B cell (primary cell): Measurements from ENCODE around the gene EIF4E2. TPM values are rescaled to one million over a fixed set of nuclear protein-coding genes. Genes with fewer than 3 reads are reported as not detected.
A peak's percentile ranks its signal among the peaks of the same experiment; 100 is the strongest.

ENCODE experiments used
- ATAC-seq: fragments of 200-7000 bp; cut with Tn5 transposase; one replicate; pipeline ENCODE4 v1.10.0; 2021; ENCODE audit warnings: low read depth, mild to moderate bottlenecking, moderate number of reproducible peaks, moderate library complexity
- CTCF ChIA-PET: fragments of 350-600 bp; sonication (Branson Sonifier 250); formaldehyde crosslinking; loops from one replicate; lab custom pipeline; 2021; ENCODE audit warnings: antibody characterized with exemption, inconsistent platforms; lab: Charles Lee
- POLR2A ChIA-PET: fragments of 350-600 bp; sonication (Branson Sonifier 250); formaldehyde crosslinking; loops from one replicate; lab custom pipeline; 2021; ENCODE audit warnings: antibody characterized with exemption; lab: Charles Lee
- DNase-seq: peaks from one replicate; pipeline ENCODE4 v3.0.0; 2013
- H2AFZ ChIP-seq: 2 replicates; pipeline ENCODE4 v1.6.1; 2012; ENCODE audit warnings: mild to moderate bottlenecking, low read depth, low read length; ENCODE audit not compliant: insufficient read depth, poor library complexity, severe bottlenecking
- H3K27ac ChIP-seq, 2 donors: 1 replicate in 1 of 2; 2 replicates in 1 of 2; pipeline ENCODE4 v1.5.1; 2012 to 2013; ENCODE audit warnings: low read length in 2 of 2, mild to moderate bottlenecking in 2 of 2, moderate library complexity in 1 of 2
- H3K27me3 ChIP-seq, 4 experiments: fragments of 200-600 bp in 1 of 4; sonication (generic) in 1 of 4; replicated peaks in 1 of 4; 1 replicate in 2 of 4; 2 replicates in 2 of 4; pipeline versions ENCODE4 v1.6.1 to v1.7.0; 2013 to 2016; ENCODE audit warnings: low read length in 3 of 4, mild to moderate bottlenecking in 2 of 4, mixed read lengths in 1 of 4, moderate library complexity in 1 of 4; ENCODE audit not compliant: insufficient read depth in 4 of 4, control insufficient read depth in 3 of 4; ENCODE audit errors: control extremely low read depth in 1 of 4
- H3K36me3 ChIP-seq, 2 experiments: replicated peaks in 1 of 2; 1 replicate in 1 of 2; 2 replicates in 1 of 2; pipeline versions ENCODE4 v1.6.1 to v1.7.1; 2013; ENCODE audit warnings: low read length in 1 of 2; ENCODE audit not compliant: insufficient read depth in 2 of 2, control insufficient read depth in 1 of 2; ENCODE audit errors: control extremely low read depth in 1 of 2, extremely low read depth in 1 of 2
- H3K4me1 ChIP-seq, 2 donors: fragments of 200-600 bp in 1 of 2; sonication (generic) in 1 of 2; 1 replicate in 1 of 2; 2 replicates in 1 of 2; pipeline versions ENCODE4 v1.5.1 to v1.6.1; 2013 to 2017; ENCODE audit warnings: low read length in 2 of 2; ENCODE audit not compliant: control insufficient read depth in 2 of 2, insufficient read depth in 2 of 2
- H3K4me2 ChIP-seq: replicated peaks from 2 replicates; pipeline ENCODE3; 2012; ENCODE audit warnings: mild to moderate bottlenecking, low read depth, low read length; ENCODE audit not compliant: poor library complexity, severe bottlenecking
- H3K4me3 ChIP-seq, 5 experiments: fragments of 200-600 bp in 1 of 5; sonication (generic) in 1 of 5; 1 replicate in 3 of 5; 2 replicates in 2 of 5; pipeline versions ENCODE4 v1.5.1 to v1.7.0; 2011 to 2016; ENCODE audit warnings: low read length in 4 of 5, mild to moderate bottlenecking in 4 of 5, low read depth in 2 of 5, control low read depth in 1 of 5, moderate library complexity in 1 of 5; ENCODE audit not compliant: insufficient read depth in 1 of 5; ENCODE audit errors: control extremely low read depth in 1 of 5, extremely low read depth in 1 of 5
- H3K79me2 ChIP-seq: fragments of 200-600 bp; sonication (generic); one replicate; pipeline ENCODE4 v1.6.0; 2016; ENCODE audit warnings: low read length; ENCODE audit not compliant: control insufficient read depth, insufficient read depth
- H3K9ac ChIP-seq: fragments of 200-600 bp; sonication (generic); 2 replicates; pipeline ENCODE4 v1.6.1; 2017; ENCODE audit warnings: mild to moderate bottlenecking, low read length, moderate library complexity
- H3K9me3 ChIP-seq, 3 donors: one replicate each; pipeline versions ENCODE4 v1.6.1 to v1.7.1; 2013; ENCODE audit warnings: low read length in 2 of 3; ENCODE audit not compliant: control insufficient read depth in 2 of 3, insufficient read depth in 1 of 3; ENCODE audit errors: control extremely low read depth in 1 of 3
- H4K20me1 ChIP-seq: 2 replicates; pipeline ENCODE4 v1.6.0; 2012; ENCODE audit warnings: mild to moderate bottlenecking, low read length; ENCODE audit not compliant: insufficient read depth, control insufficient read depth, poor library complexity, severe bottlenecking
- H3K27ac Mint-ChIP-seq: one replicate; pipeline ENCODE4 v1.8.0; 2021; ENCODE audit warnings: mixed read lengths
- H3K27me3 Mint-ChIP-seq: one replicate; pipeline ENCODE4 v1.8.0; 2021; ENCODE audit warnings: mixed read lengths
- H3K4me1 Mint-ChIP-seq: one replicate; pipeline ENCODE4 v1.8.0; 2021; ENCODE audit warnings: mixed read lengths
- H3K4me3 Mint-ChIP-seq: one replicate; pipeline ENCODE4 v1.8.0; 2021; ENCODE audit warnings: mixed read lengths
- H3K9me3 Mint-ChIP-seq: one replicate; pipeline ENCODE4 v1.8.0; 2022; ENCODE audit warnings: mixed read lengths; ENCODE audit not compliant: insufficient read depth
- CTCF ChIP-seq: fragments of 200-600 bp; IDR thresholded peaks from one replicate; pipeline ENCODE4 v1.8.0; 2022; ENCODE audit warnings: antibody characterized with exemption, mild to moderate bottlenecking
- EZH2 ChIP-seq: IDR thresholded peaks from 2 replicates; pipeline ENCODE4 v1.6.1; 2012; ENCODE audit warnings: borderline replicate concordance, low read depth, mild to moderate bottlenecking, moderate library complexity, low read length; ENCODE audit not compliant: insufficient read depth, poor library complexity, severe bottlenecking
- WGBS: methylation state at CpG from one replicate; pipeline ENCODE4 v1.1.5; 2013; ENCODE audit warnings: missing lambda C conversion rate; ENCODE audit not compliant: insufficient coverage; 5-methylcytosine and 5-hydroxymethylcytosine counted together
- intact Hi-C: fragments of 100-400 bp; cut with micrococcal nuclease; formaldehyde crosslinking; loops from one replicate; pipeline ENCODE4 v1.10.0; 2022
- polyA plus RNA-seq: library from polyadenylated mRNA; depleted of rRNA; stranded (reverse); fragments of >200 nt; gene quantifications from 2 replicates; pipeline ENCODE4 v1.2.3, GENCODE V29; 2012
- total RNA-seq, 2 donors: library from RNA; stranded (reverse); fragments of 120-200 nt in 1 of 2; gene quantifications; 1 replicate in 1 of 2; 2 replicates in 1 of 2; pipeline versions ENCODE4 v1.2.3 to v1.2.4, GENCODE V29; 2013 to 2022

Gene EIF4E2
- total and polyA plus RNA-seq, 2 donors (not counting 1 experiment from before 2014, with no cell fraction given), result 17.9 to 67.0 TPM

GRCh38 chr2:232542715-232543467 is 7.6 kb upstream of the EIF4E2 start:
- ChIA-PET POLR2A (no interaction called here), CTCF (no interaction called here)
- no peak overlapping the region for H3K4me3 Mint-ChIP-seq
- Histone ChIP-seq H3K9ac (no peak overlapping the region), H3K27me3 (peaks cover 0 to 9% (median 4%) of the 10 kb centered on the region in 4 experiments), H4K20me1 (peaks cover 14% of the 10 kb centered on the region), H3K4me2 (no peak overlapping the region), H3K4me1 (peaks cover 0 to 13% of the 10 kb centered on the region in 2 donors), H3K79me2 (peaks cover 32% of the 10 kb centered on the region), H2AFZ (no peak overlapping the region), H3K36me3 (peaks cover 3 to 17% of the 10 kb centered on the region in 2 experiments), H3K27ac (no peak overlapping the region), H3K4me3 (no peak overlapping the region), H3K9me3 (peaks cover 0 to 7% (median 0%) of the 10 kb centered on the region in 3 donors)
- DNase-seq (no peak), ATAC-seq (no peak)
- peaks cover 6% of the 10 kb centered on the region for H3K27me3 Mint-ChIP-seq
- H3K4me1 Mint-ChIP-seq, result peaks cover 21% of the 10 kb centered on the region
- WGBS, result 95% methylated on average over 16 of the region's 20 CpGs
- no peaks in the 10 kb centered on the region for H3K9me3 Mint-ChIP-seq
- H3K27ac Mint-ChIP-seq, result peak overlapping the region; percentile 47
- intact Hi-C loops, result no loop called here
- TF ChIP-seq CTCF, result no peak
- TF ChIP-seq EZH2, result no peak

GRCh38 chr2:232543491-232543890 is 7.0 kb upstream of the EIF4E2 start:
- CTCF ChIA-PET, result no interaction called here
- no peaks in the 10 kb centered on the region for H3K9me3 Mint-ChIP-seq
- H3K4me1 Mint-ChIP-seq, result peaks cover 21% of the 10 kb centered on the region
- Histone ChIP-seq H2AFZ (no peak overlapping the region), H3K9me3 (peaks cover 0 to 7% (median 0%) of the 10 kb centered on the region in 3 donors), H3K79me2 (peaks cover 37% of the 10 kb centered on the region), H3K27me3 (peaks cover 0 to 7% (median 2%) of the 10 kb centered on the region in 4 experiments), H3K4me2 (no peak overlapping the region), H3K4me3 (no peak overlapping the region), H3K36me3 (peaks cover 3 to 17% of the 10 kb centered on the region in 2 experiments), H3K27ac (no peak overlapping the region), H4K20me1 (peaks cover 14% of the 10 kb centered on the region), H3K4me1 (peaks cover 0 to 13% of the 10 kb centered on the region in 2 donors), H3K9ac (no peak overlapping the region)
- no peak for DNase-seq
- POLR2A ChIA-PET, result no interaction called here
- H3K27me3 Mint-ChIP-seq, result peaks cover under 1% of the 10 kb centered on the region
- intact Hi-C loops, result no loop called here
- WGBS, result 85% methylated on average over 14 of the region's 14 CpGs
- H3K27ac Mint-ChIP-seq, result no peak overlapping the region
- TF ChIP-seq EZH2 (no peak), CTCF (no peak)
- no peak for ATAC-seq
- H3K4me3 Mint-ChIP-seq, result no peak overlapping the region
